OCI-LY7 (cell line): ENCODE data around the gene EGR2. TPM values are rescaled to one million over a fixed set of nuclear protein-coding genes. Genes with fewer than 3 reads are reported as not detected.
"Not testable (repeated sequence)": the region's sequence is repeated elsewhere in the genome, so short reads cannot be mapped to it uniquely, and the experiment has no call there.

Experiments used
- BruUV-seq: library from RNA; stranded (reverse); fragments of 400-500 nt; replicated peaks from 2 replicates; lab custom pipeline; 2021; lab: Mats Ljungman, UMichigan
- CTCF ChIA-PET: fragments of 300-600 bp; sonication (Branson Sonifier 250); formaldehyde crosslinking; loops from one replicate; lab custom pipeline; 2022; ENCODE audit warnings: antibody characterized with exemption; ENCODE audit not compliant: unreplicated experiment; lab: Charles Lee
- POLR2A ChIA-PET: fragments of 300-600 bp; sonication (Branson Sonifier 250); formaldehyde crosslinking; loops from one replicate; lab custom pipeline; 2022; ENCODE audit warnings: antibody characterized with exemption; lab: Charles Lee
- DNase-seq: peaks from one replicate; pipeline ENCODE4 v3.0.0-alpha.2; 2015; ENCODE audit warnings: low spot score
- H2AFZ ChIP-seq: fragments of 200-600 bp; sonication (generic), shearing (Covaris generic); 2 replicates; pipeline ENCODE4 v1.6.1; 2014; ENCODE audit warnings: mild to moderate bottlenecking, antibody characterized with exemption, low read length, moderate library complexity
- H3K27ac ChIP-seq: fragments of 200-600 bp; sonication (generic); 2 replicates; pipeline ENCODE4 v1.5.1; 2014; ENCODE audit warnings: mixed run types, low read depth, mild to moderate bottlenecking, moderate library complexity, low read length, inconsistent platforms; ENCODE audit not compliant: poor library complexity, severe bottlenecking
- H3K36me3 ChIP-seq: fragments of 200-600 bp; sonication (generic); 2 replicates; pipeline ENCODE4 v1.6.1; 2014; ENCODE audit warnings: mild to moderate bottlenecking, antibody characterized with exemption, low read length, moderate library complexity, mixed read lengths; ENCODE audit not compliant: insufficient read depth
- H3K4me1 ChIP-seq: fragments of 200-600 bp; sonication (generic); 2 replicates; pipeline ENCODE4 v1.5.1; 2014; ENCODE audit warnings: mild to moderate bottlenecking, low read length; ENCODE audit not compliant: insufficient read depth, poor library complexity, severe bottlenecking
- H3K4me2 ChIP-seq: fragments of 200-600 bp; sonication (generic); 2 replicates; pipeline ENCODE4 v1.6.1; 2014; ENCODE audit warnings: mild to moderate bottlenecking, low read length
- H3K4me3 ChIP-seq: fragments of 200-600 bp; sonication (generic); 2 replicates; pipeline ENCODE4 v1.5.1; 2014; ENCODE audit warnings: mild to moderate bottlenecking, low read depth, low read length; ENCODE audit not compliant: poor library complexity, severe bottlenecking
- H3K79me2 ChIP-seq: fragments of 200-600 bp; sonication (generic); 2 replicates; pipeline ENCODE4 v1.6.1; 2016; ENCODE audit warnings: low read depth, mild to moderate bottlenecking, low read length, moderate library complexity, mixed read lengths; ENCODE audit not compliant: insufficient read depth
- H3K9me2 ChIP-seq: fragments of 200-600 bp; sonication (generic); 2 replicates; pipeline ENCODE4 v1.6.1; 2016; ENCODE audit warnings: mild to moderate bottlenecking, low read length, mixed read lengths; ENCODE audit not compliant: insufficient read depth
- H3K9me3 ChIP-seq: fragments of 200-600 bp; sonication (generic); 2 replicates; pipeline ENCODE4 v1.6.1; 2014; ENCODE audit warnings: mild to moderate bottlenecking, mixed run types, low read length, mixed read lengths
- H4K20me1 ChIP-seq: fragments of 200-600 bp; sonication (generic); 2 replicates; pipeline ENCODE4 v1.6.1; 2014; ENCODE audit warnings: mild to moderate bottlenecking, antibody characterized with exemption, low read length, moderate library complexity, mixed read lengths; ENCODE audit not compliant: insufficient read depth
- CTCF ChIP-seq: fragments of 200-600 bp; sonication (generic); conservative IDR thresholded peaks from 2 replicates; pipeline ENCODE4 v1.5.1; 2014; ENCODE audit warnings: mild to moderate bottlenecking, antibody characterized with exemption, low read length, moderate library complexity, mixed read lengths
- EZH2phosphoT487 ChIP-seq: fragments of 200-600 bp; sonication (generic); IDR thresholded peaks from 2 replicates; pipeline ENCODE4 v1.6.1; 2018; ENCODE audit warnings: low read depth, borderline replicate concordance, mild to moderate bottlenecking, mixed run types, antibody characterized with exemption, low read length, moderate library complexity, mixed read lengths
- intact Hi-C: fragments of 100-400 bp; cut with micrococcal nuclease; formaldehyde crosslinking; loops from one replicate; pipeline ENCODE4 v1.10.0; 2022; ENCODE audit not compliant: unreplicated experiment
- total RNA-seq, 2 experiments: library from RNA; depleted of rRNA in 1 of 2; stranded (reverse); fragments of >200 nt in 1 of 2; shearing (Covaris generic) in 1 of 2; gene quantifications; 2 replicates each; pipeline ENCODE4 v1.2.3, GENCODE V29; 2014 to 2022

EGR2 gene
- total RNA-seq, 2 experiments from 2014 or later, result 0.19 TPM; not detected in 1

- POLR2A ChIA-PET, result no interaction called here
- Histone ChIP-seq H3K9me2 (no peaks in the 10 kb centered on the region), H3K79me2 (no peaks in the 10 kb centered on the region), H2AFZ (no peak overlapping the region), H4K20me1 (no peaks in the 10 kb centered on the region), H3K4me3 (no peak overlapping the region), H3K27ac (no peak overlapping the region), H3K9me3 (no peaks in the 10 kb centered on the region), H3K4me1 (no peaks in the 10 kb centered on the region), H3K4me2 (no peak overlapping the region), H3K36me3 (no peaks in the 10 kb centered on the region)
- TF ChIP-seq CTCF, result no peak
- TF ChIP-seq EZH2phosphoT487, result no peak
- intact Hi-C loops, result no loop called here
- CTCF ChIA-PET, result no interaction called here
- BruUV-seq, result no TSS peak
- DNase-seq, result no peak
Observed at GRCh38 chr10:62788861-62789467, 27.2 kb downstream of the EGR2 start.

- CTCF ChIA-PET, H3K4me1 ChIP-seq, H4K20me1 ChIP-seq, H3K9me3 ChIP-seq, DNase-seq, H3K9me2 ChIP-seq, H3K4me3 ChIP-seq, POLR2A ChIA-PET, H3K27ac ChIP-seq, H2AFZ ChIP-seq, H3K4me2 ChIP-seq, intact Hi-C loops, H3K79me2 ChIP-seq, H3K36me3 ChIP-seq, BruUV-seq: not testable (repeated sequence)
Observed at GRCh38 chr10:62788285-62788684, 27.9 kb downstream of the EGR2 start.

GRCh38 chr10:62784537-62784936, 31.6 kb downstream of the EGR2 start:
- H3K36me3 ChIP-seq, H3K79me2 ChIP-seq, BruUV-seq, CTCF ChIA-PET, H3K9me2 ChIP-seq, H3K4me3 ChIP-seq, H4K20me1 ChIP-seq, H3K9me3 ChIP-seq, H3K27ac ChIP-seq, DNase-seq, intact Hi-C loops, H2AFZ ChIP-seq, H3K4me2 ChIP-seq: not testable (repeated sequence)
- POLR2A ChIA-PET, result interaction anchor here (0.7 to 1.8 kb wide), 4 partner anchors 16 to 20 kb away, joined by 3 to 6 read pairs (median 4); partner anchors contain the start of gene ADO
- H3K4me1 ChIP-seq, result peaks cover 12% of the 10 kb centered on the region
